HG03139 (cell line): ENCODE results near the gene C1orf159.
"Not testable (repeated sequence)": the region's sequence is repeated elsewhere in the genome, so short reads cannot be mapped to it uniquely, and the experiment has no call there.

Experiments
- ATAC-seq: cut with Tn5 transposase; IDR thresholded peaks from one replicate; pipeline ENCODE4 v1.9.1; 2021; ENCODE audit not compliant: unreplicated experiment

C1orf159 gene

GRCh38 chr1:1083416-1084371 lies 32.2 kb downstream of the C1orf159 start:
- no peak for ATAC-seq

DNA sequence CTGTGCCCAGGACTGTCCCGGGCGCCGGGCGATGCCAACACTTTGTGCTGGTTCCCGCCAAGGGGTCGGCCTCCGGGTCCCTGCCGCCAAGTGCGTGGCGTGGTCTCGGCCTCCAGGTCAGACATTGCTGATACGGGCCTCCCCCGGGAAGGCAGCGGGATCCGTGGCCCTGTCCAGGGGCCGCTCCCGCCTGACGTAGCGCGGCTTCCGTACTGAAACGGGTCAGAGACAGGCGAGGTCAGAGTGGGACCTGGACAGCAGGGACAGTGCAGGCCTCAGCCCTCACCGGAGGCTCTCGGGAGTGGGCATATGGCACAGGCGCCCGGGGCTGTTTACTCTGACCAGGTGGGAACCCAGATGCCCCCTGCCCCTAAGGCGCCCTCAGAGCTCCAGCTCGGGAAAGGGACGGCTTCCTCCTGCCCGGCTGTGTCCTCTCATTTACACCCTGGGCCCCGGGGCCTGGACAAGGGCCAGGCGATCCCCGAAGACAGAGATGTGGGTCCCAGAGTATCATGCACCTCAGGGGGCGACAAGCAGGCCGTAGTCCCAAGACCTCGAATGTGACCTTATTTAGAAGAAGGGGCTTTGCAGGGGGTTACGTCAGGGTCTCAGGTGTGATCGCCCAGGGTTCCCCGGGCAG lies 33.0 kb downstream of the C1orf159 start:
- no peak for ATAC-seq

DNA sequence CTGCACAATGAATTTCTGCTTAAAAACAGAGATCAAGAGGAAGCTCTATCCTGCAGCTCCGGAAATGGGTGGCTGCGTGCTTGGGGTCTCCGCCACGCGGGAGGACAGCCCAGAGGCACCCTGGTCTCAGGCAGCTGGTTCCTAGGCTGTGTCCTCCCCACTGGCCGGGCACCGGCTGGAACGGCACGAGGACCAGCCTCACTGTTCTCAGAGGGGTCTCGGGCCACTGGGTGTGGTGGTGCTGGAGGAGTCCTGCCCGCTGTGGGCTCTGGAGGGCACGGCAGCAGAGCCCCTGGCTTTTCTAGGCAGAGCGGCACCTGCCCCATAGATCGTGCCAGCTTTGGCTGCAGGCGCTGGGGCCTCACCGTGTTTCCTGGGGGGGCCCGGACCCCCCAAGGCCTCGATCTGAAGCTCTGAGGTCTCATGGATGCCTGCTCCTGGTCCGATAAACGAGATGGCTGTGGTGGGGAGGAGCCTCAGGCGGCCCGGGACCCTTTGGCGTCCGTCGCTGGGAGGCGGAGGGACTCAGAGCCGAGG lies 33.6 kb downstream of the C1orf159 start:
- no peak for ATAC-seq

GRCh38 chr1:1081311-1082238 lies 34.3 kb downstream of the C1orf159 start:
- ATAC-seq, result no peak

- ATAC-seq, result no peak
Observed at GRCh38 chr1:1080951-1081310, 35.0 kb downstream of the C1orf159 start.

GRCh38 chr1:1080122-1080757 lies 35.6 kb downstream of the C1orf159 start:
- no peak for ATAC-seq

DNA sequence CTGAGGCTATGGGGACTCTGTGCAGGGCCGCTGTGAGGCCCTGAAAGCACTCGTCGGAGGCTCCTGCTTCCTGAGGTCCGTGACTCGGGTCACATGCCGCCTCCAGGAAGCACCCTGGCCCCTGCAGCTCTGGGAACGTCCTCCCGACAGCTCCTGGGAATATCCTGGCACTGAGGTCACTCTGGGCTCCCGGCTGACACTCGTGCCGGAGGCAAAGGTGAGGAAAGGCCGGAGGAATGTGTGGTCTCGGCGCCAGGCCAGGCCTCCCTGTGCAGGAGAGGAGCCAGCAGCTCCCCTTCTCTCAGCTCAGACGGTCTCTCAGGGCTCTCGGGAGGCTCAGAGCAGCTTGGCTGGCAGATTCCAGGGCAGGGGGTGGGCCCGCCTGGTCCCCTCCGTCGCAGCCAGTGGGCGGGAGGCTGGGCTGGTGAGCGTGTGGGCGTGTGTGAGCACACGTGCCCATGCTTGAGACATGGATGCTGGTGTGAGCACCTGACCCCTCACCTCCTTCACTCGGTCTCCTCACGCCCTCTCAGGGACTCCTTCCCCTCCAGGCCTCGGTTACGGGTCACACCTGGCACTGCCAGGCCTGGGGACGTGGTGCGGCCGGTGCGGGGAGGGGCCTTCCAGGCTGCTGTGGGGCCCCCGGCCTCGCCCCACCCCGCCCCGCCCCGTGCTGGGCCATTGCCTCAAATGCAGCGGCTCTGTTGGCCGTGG lies 36.3 kb downstream of the C1orf159 start:
- no peak for ATAC-seq

GRCh38 chr1:1077396-1077795 lies 38.5 kb downstream of the C1orf159 start:
- not testable (repeated sequence) for ATAC-seq

GRCh38 chr1:1075148-1075935 lies 40.5 kb downstream of the C1orf159 start:
- no peak for ATAC-seq

- no peak for ATAC-seq
Observed at GRCh38 chr1:1074631-1075147, 41.2 kb downstream of the C1orf159 start.

DNA sequence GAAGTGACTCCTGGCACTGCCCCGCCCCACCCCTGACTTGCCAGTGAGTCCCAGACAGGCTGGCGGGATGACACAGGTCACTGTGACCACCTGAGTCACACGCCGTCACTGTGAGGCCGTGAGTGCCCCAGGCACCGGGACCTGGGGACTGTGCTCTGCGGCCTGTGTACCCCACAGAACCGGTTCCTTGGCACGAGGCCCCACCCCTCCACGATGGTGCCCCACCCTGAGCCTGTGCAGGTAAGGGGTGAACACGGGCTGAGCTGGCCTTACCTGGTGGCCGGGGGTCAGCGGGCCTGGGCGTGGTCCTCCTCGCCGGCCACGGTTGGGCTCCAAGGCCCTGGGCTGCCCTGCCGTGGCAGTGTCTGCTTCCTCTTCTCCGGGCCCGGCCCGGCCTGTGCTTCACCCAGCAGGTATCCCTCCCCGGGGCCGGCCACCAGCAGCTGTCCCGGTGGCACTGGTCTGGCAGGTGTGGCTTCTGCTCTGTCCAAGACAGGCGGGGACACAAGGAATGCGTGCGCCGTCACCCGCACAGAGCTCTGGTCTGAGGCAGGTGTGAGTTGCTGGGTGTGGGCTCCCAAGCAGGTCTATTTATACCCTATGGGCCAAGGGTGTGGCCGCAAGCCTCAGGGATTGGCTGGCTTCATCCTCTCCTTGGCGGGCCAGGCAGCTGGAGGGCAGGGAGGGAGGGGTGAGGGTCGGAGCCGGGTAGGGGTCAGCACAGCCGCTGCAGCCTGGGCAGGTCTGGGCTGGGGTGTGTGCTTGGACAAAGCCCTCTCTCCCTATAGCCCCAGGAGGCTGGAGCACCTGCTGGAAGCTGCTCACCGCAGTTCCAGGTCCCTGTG lies 41.9 kb downstream of the C1orf159 start, which contains the start of gene RNF223:
Gene RNF223, minus strand, starts transcription at position 564 of the 845 bp plus-strand sequence. CDS start 1,740 bp downstream, outside the sequence.
- no peak for ATAC-seq

DNA sequence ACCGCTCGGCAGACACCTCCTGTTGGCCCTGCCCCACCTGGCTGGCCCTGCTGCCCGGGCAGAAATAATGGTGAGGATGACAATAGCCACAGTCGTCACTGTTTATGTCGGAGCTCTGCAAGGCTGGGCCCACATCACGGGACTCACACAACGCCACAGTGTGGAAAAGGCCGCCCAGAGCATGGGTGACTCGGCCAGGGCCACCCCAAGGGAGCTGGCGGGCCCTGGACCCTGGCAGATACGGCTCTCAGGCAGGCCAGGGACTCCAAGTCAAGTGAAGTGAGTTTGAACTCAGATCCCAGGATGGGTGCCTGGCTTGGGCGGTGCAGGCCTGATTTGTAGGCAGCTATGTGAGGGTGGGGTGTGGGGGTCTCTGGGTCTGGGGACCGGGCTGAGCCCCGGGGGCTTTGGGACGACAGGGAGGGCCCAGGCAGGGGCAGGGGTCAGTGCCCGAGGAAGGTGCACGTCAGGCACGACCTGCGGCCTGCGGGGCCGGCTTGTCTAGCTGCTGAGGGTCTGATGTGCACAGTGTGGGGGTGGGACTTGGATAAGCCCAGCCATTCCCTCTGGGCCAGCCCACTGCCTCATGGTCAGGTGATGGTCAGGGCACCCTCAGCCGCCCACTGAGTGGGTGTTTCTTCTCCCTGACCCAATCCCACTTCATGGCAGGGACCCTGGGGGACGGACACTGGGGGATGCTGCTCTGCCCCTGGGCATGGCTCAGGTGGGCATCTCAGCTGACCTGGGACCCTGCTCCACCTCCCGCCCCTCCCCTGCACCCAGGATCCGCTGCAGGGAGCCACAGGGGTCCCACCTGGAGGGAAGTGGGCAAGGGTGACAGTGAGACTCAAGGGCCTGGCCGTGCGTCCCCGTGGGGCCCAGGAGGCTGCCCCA lies 42.8 kb downstream of the C1orf159 start:
- ATAC-seq, result no peak

DNA sequence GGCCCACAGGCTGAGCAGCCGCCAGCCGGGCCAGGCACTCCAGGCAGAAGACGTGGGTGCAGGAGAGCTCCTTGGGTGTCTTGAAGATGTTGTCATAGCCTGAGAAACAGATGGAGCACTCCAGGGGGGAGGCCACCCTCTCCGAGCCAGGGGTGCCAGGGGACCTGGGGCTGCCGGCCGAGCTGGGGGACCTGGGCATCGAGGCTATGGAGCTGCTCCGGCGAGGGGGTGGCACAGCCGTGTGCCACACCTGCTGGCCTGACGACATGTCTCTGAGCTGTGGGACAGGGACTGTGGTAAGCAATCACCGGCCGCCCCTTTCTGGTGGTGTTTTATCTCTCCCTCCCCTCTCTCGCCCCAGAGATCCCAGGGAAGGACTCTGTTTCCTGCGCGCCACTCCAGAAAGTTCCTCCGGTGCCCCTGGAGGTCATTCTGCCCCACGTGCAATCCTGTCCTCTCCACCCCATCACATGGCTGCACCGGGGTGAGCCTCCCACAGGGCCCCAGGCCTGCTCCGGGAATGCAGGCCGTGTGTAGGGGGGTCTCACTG lies 43.5 kb downstream of the C1orf159 start:
- no peak for ATAC-seq

DNA sequence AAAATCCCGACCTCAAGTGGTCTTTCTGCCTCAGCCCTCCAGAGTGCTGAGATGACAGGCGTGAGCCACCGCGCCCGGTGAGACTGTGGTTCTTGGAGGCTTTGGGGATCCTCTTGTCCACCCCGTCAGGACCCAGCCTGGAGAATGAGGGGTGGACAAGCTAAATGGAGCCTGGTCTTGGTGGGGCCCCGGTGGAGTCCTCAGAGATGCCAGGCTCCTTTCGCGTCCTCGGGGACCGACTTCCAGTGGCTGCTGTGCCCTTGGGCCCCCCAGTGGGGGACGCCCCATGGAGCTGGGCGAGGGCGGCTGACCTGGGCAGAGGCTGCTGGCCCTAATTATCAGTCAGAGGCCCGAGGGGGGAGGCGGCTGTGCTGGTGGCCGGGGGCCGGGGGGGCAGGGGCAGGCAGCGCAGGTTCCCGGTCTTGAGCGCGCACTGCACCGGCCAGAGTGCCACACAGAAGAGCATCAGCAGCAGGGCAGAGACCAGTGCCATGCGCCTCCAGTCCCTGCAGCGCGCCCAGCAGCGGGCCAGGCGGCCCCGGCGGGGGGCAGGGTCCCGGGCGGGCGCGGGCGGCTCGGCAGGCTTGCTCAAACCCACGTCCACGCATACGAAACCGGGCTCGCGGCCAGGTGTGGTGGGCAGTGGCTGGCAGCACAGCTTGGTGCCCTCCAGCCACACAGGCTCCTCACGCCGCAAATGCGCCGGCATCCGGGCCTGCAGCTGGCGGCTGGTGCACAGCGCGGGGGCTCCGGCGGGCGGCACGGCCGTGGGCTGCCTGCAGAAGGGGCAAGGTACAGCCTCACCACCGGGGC lies 44.2 kb downstream of the C1orf159 start:
- ATAC-seq, result no peak
